A673 (cell line): ENCODE data around the gene AIFM3. TPM values are rescaled to one million over a fixed set of nuclear protein-coding genes. Genes with fewer than 3 reads are reported as not detected.

ENCODE experiments used
- Bru-seq: library from RNA; stranded (reverse); fragments of 400-500 nt; gene quantifications from one replicate; lab custom pipeline; 2021; lab: Mats Ljungman, UMichigan
- BruChase-seq, 2 experiments: library from RNA; stranded (reverse); fragments of 400-500 nt; gene quantifications; one replicate each; lab custom pipeline; 2021; lab: Mats Ljungman, UMichigan
- BruUV-seq: library from RNA; stranded (reverse); fragments of 400-500 nt; replicated peaks from 2 replicates; lab custom pipeline; 2021; lab: Mats Ljungman, UMichigan
- CTCF ChIA-PET: fragments of 300-600 bp; sonication (Branson Sonifier 250); formaldehyde crosslinking; loops from one replicate; lab custom pipeline; 2022; ENCODE audit warnings: antibody characterized with exemption; lab: Charles Lee
- POLR2A ChIA-PET: fragments of 300-600 bp; sonication (Branson Sonifier 250); formaldehyde crosslinking; loops from one replicate; lab custom pipeline; 2022; ENCODE audit warnings: antibody characterized with exemption; ENCODE audit not compliant: low non-redundant PET; lab: Charles Lee
- DNase-seq: peaks from one replicate; pipeline ENCODE4 v3.0.0-alpha.2; 2015; ENCODE audit warnings: low spot score
- H3K27ac ChIP-seq: fragments of 200-600 bp; sonication (generic); 2 replicates; pipeline ENCODE4 v1.5.1; 2016; ENCODE audit warnings: mixed run types, low read depth, mild to moderate bottlenecking, mixed read lengths, antibody characterized with exemption, low read length; ENCODE audit not compliant: poor library complexity, severe bottlenecking
- H3K27me3 ChIP-seq: fragments of 200-600 bp; sonication (generic); replicated peaks from 2 replicates; pipeline ENCODE4 v1.6.1; 2017; ENCODE audit warnings: mixed run types, low read depth, mild to moderate bottlenecking, mixed read lengths, antibody characterized with exemption, low read length; ENCODE audit not compliant: insufficient read depth, poor library complexity
- H3K36me3 ChIP-seq: fragments of 200-600 bp; sonication (generic); 2 replicates; pipeline ENCODE4 v1.6.1; 2016; ENCODE audit warnings: mixed run types, mild to moderate bottlenecking, mixed read lengths, antibody characterized with exemption, low read length; ENCODE audit not compliant: insufficient read depth, poor library complexity, severe bottlenecking
- H3K4me1 ChIP-seq: fragments of 200-600 bp; sonication (generic); 2 replicates; pipeline ENCODE4 v1.6.1; 2017; ENCODE audit warnings: mixed run types, mild to moderate bottlenecking, mixed read lengths, antibody characterized with exemption, low read length; ENCODE audit not compliant: insufficient read depth, poor library complexity, severe bottlenecking
- H3K4me3 ChIP-seq: fragments of 200-600 bp; sonication (generic); 2 replicates; pipeline ENCODE4 v1.5.1; 2016; ENCODE audit warnings: low read depth, mixed run types, mild to moderate bottlenecking, mixed read lengths, low read length; ENCODE audit not compliant: poor library complexity, severe bottlenecking
- H3K9me3 ChIP-seq: fragments of 200-600 bp; sonication (generic); 2 replicates; pipeline ENCODE4 v1.6.1; 2016; ENCODE audit warnings: mixed run types, low read depth, mild to moderate bottlenecking, mixed read lengths, antibody characterized with exemption, low read length; ENCODE audit not compliant: poor library complexity, severe bottlenecking
- CTCF ChIP-seq: fragments of 300-800, 200-600 bp; sonication (generic); conservative IDR thresholded peaks from 2 replicates; pipeline ENCODE4 v1.5.1; 2017; ENCODE audit warnings: low read depth, mild to moderate bottlenecking, antibody characterized with exemption, low read length, moderate library complexity, mixed read lengths
- EZH2 ChIP-seq: fragments of 200-600 bp; sonication (generic); IDR thresholded peaks from 2 replicates; pipeline ENCODE4 v1.6.1; 2017; ENCODE audit warnings: borderline replicate concordance, low read depth, mild to moderate bottlenecking, mixed read lengths, antibody characterized with exemption, low read length; ENCODE audit not compliant: poor library complexity, severe bottlenecking
- intact Hi-C: fragments of 100-400 bp; cut with micrococcal nuclease; formaldehyde crosslinking; loops from one replicate; pipeline ENCODE4 v1.10.0; 2022; ENCODE audit not compliant: unreplicated experiment
- long read RNA-seq: library from polyadenylated mRNA; stranded (forward); transcript quantifications from one replicate; pipeline ENCODE4 v2.0.0, GENCODE V29; 2022
- total RNA-seq: library from RNA; stranded (reverse); gene quantifications from 2 replicates; pipeline ENCODE4 v1.2.3, GENCODE V29; 2021

The AIFM3 gene
- total RNA-seq = 0.48 TPM in 1 of 2 replicates, not detected in the other
- percentile 6 among the genes with signal in this experiment for Bru-seq, nascent RNA
- BruChase-seq, experiment 1, labeled RNA remaining after a 2-hour chase = percentile 6 among the genes with signal in this experiment
- BruChase-seq, experiment 2, labeled RNA remaining after a 6-hour chase = not detected
- long read RNA-seq = 0 reads

GRCh38 chr22:20966883-20967696, at the start of gene AIFM3:
Gene AIFM3 (plus strand): TSS chr22:20967255. CDS start chr22:20967945, 690 bp downstream.
- TF ChIP-seq CTCF (no peak), EZH2 (no peak)
- no peaks in the 10 kb centered on the region for H3K9me3 ChIP-seq
- H3K27me3 ChIP-seq = peaks cover 4% of the 10 kb centered on the region
- intact Hi-C loops = no loop called here
- no peak within 1 kb of the TSS for H3K27ac ChIP-seq
- H3K36me3 ChIP-seq = no peaks in the 10 kb centered on the region
- no TSS peak for BruUV-seq
- ChIA-PET POLR2A (no interaction called here), CTCF (interaction anchor here (0.8 kb wide), 1 partner anchor 11 kb away, joined by 3 read pairs; no protein-coding TSS in a partner anchor)
- no peak within 1 kb of the TSS for H3K4me3 ChIP-seq
- no peak for DNase-seq
- H3K4me1 ChIP-seq = peaks cover 8% of the 10 kb centered on the region

- TF ChIP-seq EZH2 (no peak), CTCF (no peak)
- Histone ChIP-seq H3K9me3 (no peaks in the 10 kb centered on the region), H3K4me3 (peak overlapping the region; percentile 95), H3K27me3 (no peaks in the 10 kb centered on the region), H3K27ac (peak overlapping the region; percentile 97), H3K36me3 (peaks cover 4% of the 10 kb centered on the region), H3K4me1 (peaks cover 15% of the 10 kb centered on the region)
- POLR2A ChIA-PET = no interaction called here
- CTCF ChIA-PET = no interaction called here
- intact Hi-C loops = loop anchor here (2.0 kb wide), 1 partner anchor 82 kb away; no protein-coding TSS in a partner anchor
- BruUV-seq = no TSS peak
- peak; percentile 8 for DNase-seq
These were observed 48.3 kb upstream of the AIFM3 start for GRCh38 chr22:20918663-20919218.

GRCh38 chr22:20919718-20920117, 47.3 kb upstream of the AIFM3 start:
- H3K27ac ChIP-seq = peak overlapping the region; percentile 18
- intact Hi-C loops = loop anchor here (2.0 kb wide), 1 partner anchor 81 kb away; no protein-coding TSS in a partner anchor
- BruUV-seq = TSS peak; percentile 46

More at GRCh38 chr22:20919718-20920117, 47.3 kb upstream of the AIFM3 start:
- H3K36me3 ChIP-seq = peaks cover 8% of the 10 kb centered on the region
- H3K9me3 ChIP-seq = no peaks in the 10 kb centered on the region
- ChIA-PET POLR2A (no interaction called here), CTCF (interaction anchor here (0.6 kb wide), 1 partner anchor 18 kb away, joined by 4 read pairs; no protein-coding TSS in a partner anchor)
- H3K27me3 ChIP-seq = no peaks in the 10 kb centered on the region
- DNase-seq = peak; percentile 10
- peaks cover 15% of the 10 kb centered on the region for H3K4me1 ChIP-seq
- TF ChIP-seq CTCF (no peak), EZH2 (no peak)
- peak overlapping the region; percentile 95 for H3K4me3 ChIP-seq
